Germinal center (tissue), 1 donor: ENCODE data around the gene FKBP5.
"Not testable (repeated sequence)": the region's sequence is repeated elsewhere in the genome, so short reads cannot be mapped to it uniquely, and the experiment has no call there.

Experiments used
- DNase-seq: peaks from one replicate; pipeline ENCODE4 v3.0.0; 2012; ENCODE audit warnings: mixed read lengths, low spot score

The FKBP5 gene

DNA sequence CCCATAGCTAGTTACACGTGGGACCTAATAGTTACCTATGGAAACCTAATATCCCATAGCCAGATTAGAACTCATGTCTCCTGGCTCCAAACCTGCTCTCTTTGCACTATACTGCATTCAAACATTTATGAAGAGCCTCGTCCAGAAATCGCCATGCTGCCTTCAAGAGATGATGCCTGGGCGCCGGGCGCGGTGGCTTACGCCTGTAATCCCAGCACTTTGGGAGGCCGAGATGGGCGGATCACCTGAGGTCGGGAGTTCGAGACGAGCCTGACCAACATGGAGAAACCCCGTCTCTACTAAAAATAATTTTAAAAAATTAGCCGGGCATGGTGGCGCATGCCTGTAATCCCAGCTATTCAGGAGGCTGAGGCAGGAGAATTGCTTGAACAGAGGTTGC, 1.3 kb upstream of the FKBP5 start:
- not testable (repeated sequence) for DNase-seq

- peak; percentile 62 for DNase-seq
Measured at GRCh38 chr6:35687658-35688604, 784 bp downstream of the FKBP5 start.

DNA sequence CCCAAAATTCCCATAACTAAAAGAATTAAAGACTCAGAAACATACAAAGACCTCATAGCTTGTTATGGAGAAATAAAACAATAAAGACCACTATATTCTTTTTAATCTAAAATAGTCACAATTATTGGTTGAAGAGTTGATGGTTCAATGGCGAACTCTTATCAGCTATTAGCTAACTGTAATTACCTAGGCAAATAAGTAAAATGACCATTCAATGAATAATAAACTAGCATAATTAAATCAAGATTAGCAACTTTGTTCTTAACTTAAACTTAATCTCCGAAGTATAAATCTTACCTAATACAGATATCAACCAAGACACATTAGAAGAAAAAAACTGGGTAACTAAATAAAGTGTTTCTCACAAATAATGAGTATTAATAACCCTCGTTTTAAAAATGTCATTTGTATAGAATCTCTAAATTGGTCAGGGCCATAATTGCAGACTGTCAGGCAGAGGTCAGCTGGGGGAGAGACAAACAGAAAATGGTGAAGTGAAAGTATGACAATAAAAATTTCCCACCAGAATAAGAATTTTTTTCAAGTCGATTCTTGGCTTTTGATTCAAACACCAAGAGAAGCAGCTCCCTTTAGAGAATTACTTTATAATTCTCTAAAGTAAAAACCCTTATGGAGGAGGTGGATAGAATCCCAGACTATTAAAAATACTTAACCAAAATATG, 1.7 kb downstream of the FKBP5 start:
- DNase-seq, result peak; percentile 30

DNA sequence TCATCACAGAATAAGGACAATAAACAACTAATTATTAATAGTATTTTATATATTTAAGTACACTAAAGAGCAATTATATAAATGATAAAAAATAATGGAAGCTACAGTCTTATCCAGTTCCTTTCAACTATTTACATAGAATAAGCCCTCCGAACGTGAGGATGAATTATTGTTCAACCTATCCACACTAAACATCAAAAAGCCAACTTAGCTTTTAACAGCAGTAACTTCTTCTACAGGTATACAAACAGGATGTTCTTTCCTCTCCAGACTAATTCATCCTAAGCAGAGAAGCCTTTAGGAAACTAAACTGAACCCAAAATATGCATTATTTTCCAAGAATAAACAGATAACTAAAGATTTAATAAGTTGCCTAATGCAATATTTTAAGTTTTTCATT, 2.3 kb downstream of the FKBP5 start:
- DNase-seq, result no peak

GRCh38 chr6:35683267-35683666, 5.4 kb downstream of the FKBP5 start:
- DNase-seq, result no peak

DNA sequence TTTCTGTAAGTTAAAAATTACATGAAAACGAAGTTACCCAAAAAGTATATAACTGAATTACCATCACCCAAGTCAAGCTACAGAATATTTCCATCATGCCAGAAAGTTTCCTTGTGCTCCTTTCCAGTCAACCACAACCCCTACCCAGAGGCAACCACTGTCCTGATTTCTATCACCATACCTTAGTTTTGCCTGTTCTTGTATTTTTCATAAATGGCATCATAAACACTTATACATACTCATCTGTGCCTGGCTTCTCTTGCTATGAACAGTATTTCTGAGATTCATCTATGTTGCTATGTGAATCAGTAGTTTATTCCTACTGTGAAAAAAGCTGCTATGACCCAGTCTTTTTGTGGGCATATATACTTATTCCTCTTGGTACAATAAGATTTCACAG, 7.4 kb downstream of the FKBP5 start:
- no peak for DNase-seq

DNA sequence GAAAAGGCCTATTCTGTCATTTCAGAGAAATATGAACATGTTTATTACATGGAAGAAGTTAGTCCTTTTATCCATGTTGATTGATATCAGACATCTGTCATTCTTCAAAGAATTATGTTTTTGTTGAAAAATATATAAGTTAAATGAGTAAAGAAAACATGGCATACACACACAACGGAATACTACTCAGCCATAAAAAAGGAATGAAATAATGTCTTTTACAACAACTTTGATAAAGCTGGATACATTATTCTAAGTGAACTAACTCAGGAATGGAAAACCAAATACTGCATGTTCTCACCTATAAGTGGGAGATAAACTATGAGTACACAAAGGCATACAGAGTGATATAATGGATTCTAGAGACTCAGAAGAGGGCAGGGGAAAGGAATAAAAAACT, 9.3 kb downstream of the FKBP5 start:
- DNase-seq, result no peak

- DNase-seq, result no peak
Measured at GRCh38 chr6:35678814-35679213, 9.9 kb downstream of the FKBP5 start.

GRCh38 chr6:35678021-35678654, 10.6 kb downstream of the FKBP5 start:
- DNase-seq, result no peak

DNA sequence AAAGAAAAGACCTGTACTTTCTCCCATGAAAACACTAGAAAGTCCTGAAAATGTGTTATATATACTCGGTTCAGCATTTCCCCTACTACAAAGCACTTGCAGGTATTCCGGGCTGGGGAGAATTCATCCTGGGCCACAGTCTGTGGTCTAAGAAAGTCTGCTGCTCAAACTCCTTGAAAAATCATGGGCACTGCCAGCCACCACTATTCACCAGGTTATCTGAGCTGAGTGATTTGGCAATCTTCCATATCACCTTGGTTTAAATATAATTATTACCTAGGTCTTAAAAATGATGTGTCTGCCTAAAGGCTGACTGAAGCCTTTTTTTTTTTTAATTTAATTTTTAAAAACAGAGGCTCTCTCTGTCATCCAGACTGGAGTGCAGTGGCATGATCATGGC, 11.3 kb downstream of the FKBP5 start:
- no peak for DNase-seq

DNA sequence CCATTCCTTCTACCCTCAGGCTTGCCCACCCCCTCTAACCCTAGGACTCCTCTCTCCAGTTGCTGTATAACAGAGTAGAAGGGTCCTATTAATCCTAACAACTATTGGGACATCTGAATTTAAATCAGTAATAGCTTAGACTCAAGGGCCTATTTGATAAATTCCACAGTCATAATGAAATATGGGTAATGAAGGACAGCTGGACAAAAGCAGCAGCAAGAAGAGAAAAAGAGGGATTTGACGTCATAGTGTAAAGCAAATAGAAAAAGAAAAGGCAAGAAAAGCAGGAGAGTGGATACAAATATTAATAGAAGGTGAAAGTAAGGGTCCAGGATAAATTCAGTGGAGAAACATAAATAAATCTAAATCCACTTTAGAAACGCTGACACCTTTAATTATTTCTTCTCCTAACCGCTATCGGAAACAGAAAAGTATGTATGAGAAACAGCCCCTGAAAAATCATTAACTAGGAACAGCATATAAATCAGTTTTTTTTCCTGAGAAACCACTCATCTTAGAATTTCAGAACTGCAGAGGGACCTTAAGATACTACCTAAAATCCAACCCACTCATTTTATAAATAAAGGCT, 12.8 kb downstream of the FKBP5 start:
- DNase-seq, result no peak

- DNase-seq, result no peak
Measured at GRCh38 chr6:35674594-35674993, 14.1 kb downstream of the FKBP5 start.

GRCh38 chr6:35673755-35674154, 15.0 kb downstream of the FKBP5 start:
- DNase-seq, result no peak

DNA sequence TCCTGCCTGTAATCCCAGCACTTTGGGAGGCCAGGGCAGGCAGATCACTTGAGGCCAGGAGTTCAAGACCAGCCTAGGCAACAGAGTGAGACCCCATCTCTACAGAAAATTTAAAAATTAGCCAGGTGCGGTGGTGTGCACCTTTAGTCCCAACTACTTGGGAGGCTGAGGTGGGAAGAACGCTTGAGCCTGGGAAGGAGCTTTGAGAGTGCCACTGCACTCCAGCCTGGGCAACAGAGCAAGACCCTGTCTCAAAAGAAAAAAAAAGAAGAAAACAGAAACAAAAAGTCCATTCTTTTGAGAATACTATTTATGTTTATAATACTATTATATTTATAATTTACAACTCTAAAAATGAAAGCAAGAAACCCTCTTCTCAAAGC, 15.4 kb downstream of the FKBP5 start:
- not testable (repeated sequence) for DNase-seq

GRCh38 chr6:35670453-35670852, 18.3 kb downstream of the FKBP5 start:
- DNase-seq, result not testable (repeated sequence)

- peak; percentile 16 for DNase-seq
Measured at GRCh38 chr6:35669451-35670045, 19.2 kb downstream of the FKBP5 start.

- no peak for DNase-seq
Measured at GRCh38 chr6:35668744-35669450, 19.8 kb downstream of the FKBP5 start.

DNA sequence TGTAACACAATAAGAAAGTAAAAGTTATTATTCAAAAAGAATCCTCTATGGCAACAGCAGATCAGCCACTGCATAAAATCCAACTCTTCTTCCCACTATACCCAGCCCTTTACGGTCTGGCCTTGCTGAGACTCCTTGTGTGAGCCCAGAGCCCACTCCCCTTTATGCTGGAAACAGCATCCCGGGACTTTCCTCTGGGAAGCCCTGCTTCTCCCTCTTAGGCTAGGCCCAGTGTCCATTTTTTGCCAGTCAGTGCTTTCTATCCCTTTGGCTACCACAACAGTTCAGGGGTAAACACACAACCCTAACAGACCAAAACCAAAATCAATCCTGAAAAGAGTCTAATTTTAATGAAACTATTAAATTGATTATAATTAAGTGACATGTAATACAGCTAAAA, 20.6 kb downstream of the FKBP5 start:
- no peak for DNase-seq

- DNase-seq, result no peak
Measured at GRCh38 chr6:35665573-35665972, 23.1 kb downstream of the FKBP5 start.

GRCh38 chr6:35664945-35665344, 23.8 kb downstream of the FKBP5 start:
- no peak for DNase-seq

GRCh38 chr6:35663447-35664235, 25.1 kb downstream of the FKBP5 start:
- DNase-seq, result peak; percentile 19
